PFSK-1 (cell line): ENCODE data around the gene GGT1. TPM values are rescaled to one million over a fixed set of nuclear protein-coding genes. Genes with fewer than 3 reads are reported as not detected.
A peak's percentile ranks its signal among the peaks of the same experiment; 100 is the strongest.
"Not testable (repeated sequence)": the region's sequence is repeated elsewhere in the genome, so short reads cannot be mapped to it uniquely, and the experiment has no call there.

Experiments
- FOXP2 ChIP-seq: optimal IDR thresholded peaks from 2 replicates; pipeline ENCODE3; 2011; ENCODE audit warnings: borderline replicate concordance, control low read depth, inconsistent platforms; ENCODE audit not compliant: insufficient read depth; ENCODE audit errors: extremely low read length, extremely low read depth
- POLR2AphosphoS5 ChIP-seq: IDR thresholded peaks from 2 replicates; pipeline ENCODE4 v1.6.1; 2012; ENCODE audit warnings: low read depth, mild to moderate bottlenecking, control low read depth, low read length, moderate library complexity
- SIN3A ChIP-seq: IDR thresholded peaks from 2 replicates; pipeline ENCODE4 v1.6.1; 2012; ENCODE audit warnings: mild to moderate bottlenecking, low read length, moderate library complexity, borderline replicate concordance; ENCODE audit not compliant: insufficient read depth
- TAF1 ChIP-seq: IDR thresholded peaks from 2 replicates; pipeline ENCODE4 v1.6.1; 2012; ENCODE audit warnings: low read length, control low read depth, borderline replicate concordance; ENCODE audit not compliant: insufficient read depth
- polyA plus RNA-seq: library from polyadenylated mRNA; unstranded; fragments of >200 nt; gene quantifications from one replicate; pipeline ENCODE4 v1.2.1, GENCODE V29; 2012; ENCODE audit warnings: low read depth, missing spikeins; ENCODE audit not compliant: insufficient read length
- TF ChIP-seq, protein P1 (sequence below), 2 experiments: IDR thresholded peaks; 2 replicates each; pipeline versions ENCODE4 v1.6.1 to v1.8.0; 2011 to 2012; ENCODE audit warnings: low read depth in 2 of 2, low read length in 2 of 2, control low read depth in 1 of 2, inconsistent platforms in 1 of 2, mild to moderate bottlenecking in 1 of 2, moderate library complexity in 1 of 2; ENCODE audit not compliant: insufficient read depth in 1 of 2

GGT1 gene
- 145 TPM for polyA plus RNA-seq

- not testable (repeated sequence) for TF ChIP-seq FOXP2, TAF1, SIN3A
Measured at GRCh38 chr22:24602847-24603769, at the start of gene GGT1. Gene GGT1, plus strand, starts transcription at chr22:24603193. Its CDS starts 7,889 bp downstream, at chr22:24611082.

DNA sequence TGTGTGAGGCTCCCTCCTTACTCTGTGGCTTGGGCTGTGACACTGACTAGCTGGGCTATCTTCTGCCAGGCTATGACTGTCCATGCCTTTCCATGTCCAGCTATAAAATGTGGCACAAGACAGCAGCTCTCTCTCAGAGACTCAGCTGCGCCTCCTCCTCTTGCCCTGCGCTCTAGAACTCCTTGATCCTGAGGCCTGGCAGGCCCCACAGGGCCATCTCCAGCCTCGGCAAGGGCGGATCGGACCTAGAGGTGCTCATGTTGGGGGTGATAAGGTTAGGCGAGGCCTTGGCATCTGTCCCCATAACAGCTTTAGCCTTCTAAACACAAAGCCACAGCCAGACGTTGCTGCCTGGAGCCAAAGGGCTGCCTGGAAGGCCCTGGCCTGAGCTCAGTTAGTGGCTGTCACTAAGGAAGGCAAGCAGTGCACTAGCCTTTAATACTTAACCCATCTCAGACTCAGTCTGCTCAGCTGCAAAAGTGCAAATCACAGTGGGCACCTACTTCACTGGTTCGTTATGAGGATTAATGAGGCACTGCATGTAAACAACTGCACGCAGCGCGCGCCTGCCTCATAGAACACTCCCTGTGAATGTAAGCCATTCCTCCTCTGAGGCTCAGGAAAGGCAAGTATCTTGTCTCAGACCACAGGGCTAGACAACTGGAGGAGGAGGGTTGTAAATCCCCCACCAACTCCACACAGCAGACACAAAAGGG lies 49.2 kb upstream of the GGT1 start:
- TF ChIP-seq, protein P1, sequence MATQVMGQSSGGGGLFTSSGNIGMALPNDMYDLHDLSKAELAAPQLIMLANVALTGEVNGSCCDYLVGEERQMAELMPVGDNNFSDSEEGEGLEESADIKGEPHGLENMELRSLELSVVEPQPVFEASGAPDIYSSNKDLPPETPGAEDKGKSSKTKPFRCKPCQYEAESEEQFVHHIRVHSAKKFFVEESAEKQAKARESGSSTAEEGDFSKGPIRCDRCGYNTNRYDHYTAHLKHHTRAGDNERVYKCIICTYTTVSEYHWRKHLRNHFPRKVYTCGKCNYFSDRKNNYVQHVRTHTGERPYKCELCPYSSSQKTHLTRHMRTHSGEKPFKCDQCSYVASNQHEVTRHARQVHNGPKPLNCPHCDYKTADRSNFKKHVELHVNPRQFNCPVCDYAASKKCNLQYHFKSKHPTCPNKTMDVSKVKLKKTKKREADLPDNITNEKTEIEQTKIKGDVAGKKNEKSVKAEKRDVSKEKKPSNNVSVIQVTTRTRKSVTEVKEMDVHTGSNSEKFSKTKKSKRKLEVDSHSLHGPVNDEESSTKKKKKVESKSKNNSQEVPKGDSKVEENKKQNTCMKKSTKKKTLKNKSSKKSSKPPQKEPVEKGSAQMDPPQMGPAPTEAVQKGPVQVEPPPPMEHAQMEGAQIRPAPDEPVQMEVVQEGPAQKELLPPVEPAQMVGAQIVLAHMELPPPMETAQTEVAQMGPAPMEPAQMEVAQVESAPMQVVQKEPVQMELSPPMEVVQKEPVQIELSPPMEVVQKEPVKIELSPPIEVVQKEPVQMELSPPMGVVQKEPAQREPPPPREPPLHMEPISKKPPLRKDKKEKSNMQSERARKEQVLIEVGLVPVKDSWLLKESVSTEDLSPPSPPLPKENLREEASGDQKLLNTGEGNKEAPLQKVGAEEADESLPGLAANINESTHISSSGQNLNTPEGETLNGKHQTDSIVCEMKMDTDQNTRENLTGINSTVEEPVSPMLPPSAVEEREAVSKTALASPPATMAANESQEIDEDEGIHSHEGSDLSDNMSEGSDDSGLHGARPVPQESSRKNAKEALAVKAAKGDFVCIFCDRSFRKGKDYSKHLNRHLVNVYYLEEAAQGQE (IDR thresholded peaks at IDR 0.05; ENCODE audit: insufficient read depth in 1 of 2, low read depth in 2 of 2, low read length in 2 of 2), result no peak
- no peak for TF ChIP-seq SIN3A

GRCh38 chr22:24554313-24555164 lies 48.5 kb upstream of the GGT1 start, which contains the start of gene GUCD1:
Gene GUCD1, minus strand, starts transcription at chr22:24555138. Its CDS starts 147 bp downstream, at chr22:24554991.
- TF ChIP-seq FOXP2, result no peak
- TF ChIP-seq, protein P1 (IDR thresholded peaks at IDR 0.05; ENCODE audit: insufficient read depth in 1 of 2, low read depth in 2 of 2, low read length in 2 of 2), result no peak
- no peak; the same call in 1 of the 2 replicates for TF ChIP-seq POLR2AphosphoS5
- TF ChIP-seq TAF1, result no peak
- no peak for TF ChIP-seq SIN3A

DNA sequence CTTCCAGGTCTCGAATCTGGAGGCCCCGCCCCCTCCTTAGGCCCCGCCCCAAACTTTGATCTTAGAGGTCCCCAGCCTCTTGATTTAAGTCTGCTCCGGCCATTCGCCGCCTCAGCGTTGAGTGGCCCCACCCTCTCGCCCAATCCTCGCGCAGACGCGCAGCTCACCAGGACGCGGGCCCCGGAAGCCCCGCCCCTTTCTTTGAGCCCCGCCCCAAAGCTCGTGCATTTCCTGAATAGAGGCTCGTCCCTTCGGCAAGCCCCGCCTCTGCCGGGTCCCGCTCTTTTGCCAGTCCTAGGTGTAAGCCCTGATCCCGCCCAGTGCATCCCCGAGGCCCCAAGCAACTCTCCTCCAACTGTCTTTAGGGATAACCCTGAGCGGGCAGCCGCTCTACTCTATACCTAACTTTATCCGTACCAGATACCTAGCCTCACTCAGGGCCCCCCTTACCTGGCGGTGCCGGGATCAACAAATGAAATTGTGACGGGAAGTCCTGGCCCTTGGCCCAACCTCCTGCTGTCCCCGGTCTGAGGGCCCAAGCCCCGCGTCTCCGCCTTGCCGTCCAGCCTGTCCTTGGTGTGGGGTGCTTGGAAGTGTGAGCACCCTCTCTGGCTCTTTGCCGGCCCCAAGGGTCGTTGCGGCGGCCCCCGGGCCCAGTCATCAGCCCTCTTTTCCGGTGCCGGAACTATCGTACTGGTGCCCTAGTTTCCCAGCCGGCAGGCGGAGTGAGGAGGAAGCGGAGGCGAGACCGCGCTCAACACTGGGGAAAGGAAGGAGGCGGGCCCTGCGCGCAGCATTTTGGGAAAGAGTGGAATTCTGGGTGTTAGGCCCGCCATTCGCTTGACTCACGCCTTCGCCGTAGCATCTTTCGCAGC lies 47.6 kb upstream of the GGT1 start, which contains the start of gene SNRPD3:
SNRPD3 (plus strand) TSS at position 835 of the 875 bp plus-strand sequence. CDS start 1,676 bp downstream, outside the sequence.
- TF ChIP-seq TAF1 (peak; percentile 89; the same call in 1 of the 2 replicates), FOXP2 (peak; percentile 74), SIN3A (0 out of 2 replicates have a peak, but pooled peaks have one; percentile 29), POLR2AphosphoS5 (no peak; the same call in 1 of the 2 replicates)
- TF ChIP-seq, protein P1 (IDR thresholded peaks at IDR 0.05; ENCODE audit: insufficient read depth in 1 of 2, low read depth in 2 of 2, low read length in 2 of 2), result 0 out of 4 replicates have a peak, but pooled peaks of 1 of the 2 experiments have one; percentile 0
